WI38 (cell line): ENCODE measurements around the gene CTAGE9.
"Not testable (repeated sequence)": the region's sequence is repeated elsewhere in the genome, so short reads cannot be mapped to it uniquely, and the experiment has no call there.

ENCODE experiments used
- H3K4me3 ChIP-seq: 2 replicates; pipeline ENCODE4 v1.5.1; 2011; ENCODE audit warnings: low read depth, mild to moderate bottlenecking, control low read depth, low read length
- TF ChIP-seq, protein P1 (sequence below): IDR thresholded peaks from 2 replicates; pipeline ENCODE4 v1.5.1; 2012; ENCODE audit warnings: low read depth, mild to moderate bottlenecking, control low read depth, low read length

Gene CTAGE9

DNA sequence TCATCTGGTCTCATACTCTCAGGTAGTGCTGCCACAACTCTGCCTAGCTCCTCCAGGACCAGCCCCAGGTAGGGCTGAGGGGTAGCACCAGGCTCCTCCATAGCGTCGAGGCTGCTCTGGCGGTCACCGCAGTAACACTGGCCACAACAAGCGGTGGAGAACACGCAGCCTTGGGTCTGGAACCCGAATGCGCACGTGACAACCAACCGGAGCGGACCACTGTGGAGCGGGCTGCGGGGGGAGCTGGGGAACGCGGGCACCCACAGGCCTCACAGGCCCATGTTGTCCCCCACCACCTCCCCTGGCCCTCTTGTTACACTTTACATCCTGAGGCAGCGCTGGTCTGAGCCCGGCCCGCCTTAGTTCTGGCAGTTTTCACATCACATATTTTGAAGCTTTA lies at the start of gene CTAGE9:
TSS of gene CTAGE9 (minus strand) at position 101 of the 400 bp plus-strand sequence. CDS start at position 101, 0 bp downstream.
- H3K4me3 ChIP-seq, result not testable (repeated sequence)

- no peak overlapping the region for H3K4me3 ChIP-seq
- TF ChIP-seq, protein P1, sequence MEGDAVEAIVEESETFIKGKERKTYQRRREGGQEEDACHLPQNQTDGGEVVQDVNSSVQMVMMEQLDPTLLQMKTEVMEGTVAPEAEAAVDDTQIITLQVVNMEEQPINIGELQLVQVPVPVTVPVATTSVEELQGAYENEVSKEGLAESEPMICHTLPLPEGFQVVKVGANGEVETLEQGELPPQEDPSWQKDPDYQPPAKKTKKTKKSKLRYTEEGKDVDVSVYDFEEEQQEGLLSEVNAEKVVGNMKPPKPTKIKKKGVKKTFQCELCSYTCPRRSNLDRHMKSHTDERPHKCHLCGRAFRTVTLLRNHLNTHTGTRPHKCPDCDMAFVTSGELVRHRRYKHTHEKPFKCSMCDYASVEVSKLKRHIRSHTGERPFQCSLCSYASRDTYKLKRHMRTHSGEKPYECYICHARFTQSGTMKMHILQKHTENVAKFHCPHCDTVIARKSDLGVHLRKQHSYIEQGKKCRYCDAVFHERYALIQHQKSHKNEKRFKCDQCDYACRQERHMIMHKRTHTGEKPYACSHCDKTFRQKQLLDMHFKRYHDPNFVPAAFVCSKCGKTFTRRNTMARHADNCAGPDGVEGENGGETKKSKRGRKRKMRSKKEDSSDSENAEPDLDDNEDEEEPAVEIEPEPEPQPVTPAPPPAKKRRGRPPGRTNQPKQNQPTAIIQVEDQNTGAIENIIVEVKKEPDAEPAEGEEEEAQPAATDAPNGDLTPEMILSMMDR, result no peak
These were observed 48.1 kb upstream of the CTAGE9 start for GRCh38 chr6:131758920-131759319.

DNA sequence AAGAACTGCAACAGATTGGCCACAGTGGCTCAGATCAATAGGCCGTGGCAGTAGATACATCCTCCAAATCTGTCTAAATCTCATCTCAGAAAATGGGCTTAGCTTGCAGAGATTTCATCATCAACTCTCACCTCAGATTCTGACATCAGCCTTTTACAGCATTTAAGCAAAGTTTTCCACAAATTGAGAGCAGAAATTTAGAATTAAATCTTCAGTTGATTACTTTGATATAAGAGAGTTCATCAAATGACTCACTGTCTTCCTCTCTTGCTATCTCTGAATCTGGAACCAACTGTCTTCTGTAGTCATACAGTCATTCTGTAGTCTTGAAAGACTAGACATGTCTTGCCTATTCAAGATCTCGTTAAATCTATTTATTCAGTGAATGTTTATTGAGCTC lies 45.2 kb upstream of the CTAGE9 start:
- H3K4me3 ChIP-seq, result no peak overlapping the region
- TF ChIP-seq, protein P1, result no peak

DNA sequence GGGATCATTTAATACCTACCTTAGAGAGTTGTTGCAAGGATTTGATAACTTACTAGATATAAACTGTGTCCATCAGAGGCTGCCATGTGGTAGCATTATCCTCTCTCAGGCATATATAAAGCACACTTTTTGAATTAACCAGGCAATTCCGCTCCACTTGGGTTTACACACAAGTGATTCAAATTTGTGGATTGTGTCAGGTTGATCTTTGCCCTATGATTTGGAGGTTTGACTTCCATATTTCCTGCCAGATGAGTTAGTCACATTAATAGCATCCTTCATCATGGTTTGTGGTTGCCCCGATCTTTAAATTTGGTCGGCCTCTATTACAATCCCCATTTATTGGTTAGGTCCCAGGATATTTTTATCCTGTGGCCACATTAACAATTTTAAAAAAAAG lies 44.8 kb upstream of the CTAGE9 start:
- TF ChIP-seq, protein P1, result no peak
- no peak overlapping the region for H3K4me3 ChIP-seq

DNA sequence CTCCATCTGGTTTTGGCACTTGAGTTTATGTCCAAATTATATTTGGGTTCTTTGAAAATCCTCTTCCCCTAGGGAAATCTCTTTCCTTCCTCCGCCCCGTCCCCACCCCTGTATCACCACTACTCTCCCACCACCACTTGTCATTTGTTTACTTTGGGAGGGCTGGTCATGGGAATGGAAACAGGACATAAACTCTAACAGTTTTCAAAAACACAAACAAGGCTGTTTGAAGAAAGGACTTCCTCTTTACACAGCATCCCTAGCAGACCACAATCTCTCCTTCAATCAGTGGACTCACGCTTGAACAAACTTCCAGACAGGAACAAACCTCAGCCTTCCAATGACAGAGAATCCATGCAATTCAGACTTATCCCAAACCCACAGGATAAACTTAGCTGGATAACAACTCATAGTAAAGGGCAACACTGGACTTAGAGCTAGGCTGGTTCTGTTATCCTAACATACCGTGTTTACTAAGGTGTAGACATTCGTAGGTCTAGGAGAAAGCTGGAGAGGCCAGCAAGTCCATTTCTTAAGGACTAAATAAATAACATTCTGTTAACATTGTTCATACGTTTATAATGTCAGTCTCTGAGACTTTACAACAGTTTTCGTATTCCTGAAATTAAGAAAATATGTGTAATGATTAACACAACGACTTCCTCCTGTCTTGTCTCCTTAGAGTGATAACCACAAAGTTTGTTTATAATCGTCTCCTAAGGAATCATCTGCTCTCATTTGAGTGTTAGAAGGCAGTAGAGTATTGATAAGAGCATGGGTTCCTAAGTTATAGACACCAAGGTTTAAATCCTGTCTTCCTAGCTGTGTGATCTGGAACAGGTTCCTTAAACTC lies 44.1 kb upstream of the CTAGE9 start:
- TF ChIP-seq, protein P1, result no peak

DNA sequence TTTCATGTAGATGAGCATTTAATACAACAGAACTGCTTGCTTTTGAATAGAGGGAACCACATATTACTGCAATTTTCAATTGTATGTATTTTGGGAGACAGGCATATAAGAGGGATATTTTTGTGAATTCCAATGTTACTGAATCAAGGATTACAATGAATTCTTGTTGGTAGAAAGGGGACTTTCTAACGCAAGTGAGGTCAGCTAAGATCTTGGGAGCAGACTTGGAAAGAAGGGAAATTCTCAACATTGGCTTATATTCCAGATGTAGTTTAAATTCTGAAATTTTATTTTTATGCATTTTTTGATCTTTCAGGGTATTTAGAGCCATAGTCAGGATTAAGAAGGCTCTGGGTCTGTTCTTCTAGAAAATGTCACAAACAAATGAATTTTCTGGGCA lies 43.3 kb upstream of the CTAGE9 start:
- no peak overlapping the region for H3K4me3 ChIP-seq
- TF ChIP-seq, protein P1, result no peak

More for the DNA sequence above, 44.1 kb upstream of the CTAGE9 start:
- no peak overlapping the region for H3K4me3 ChIP-seq

- H3K4me3 ChIP-seq, result not testable (repeated sequence)
These were observed 40.3 kb upstream of the CTAGE9 start for GRCh38 chr6:131751012-131751715.

- H3K4me3 ChIP-seq, result no peak overlapping the region
- TF ChIP-seq, protein P1, result no peak
These were observed 38.2 kb upstream of the CTAGE9 start for GRCh38 chr6:131749023-131749422.
